GM12878 (cell line): Measurements from ENCODE around the gene TTC33. TPM values are rescaled to one million over a fixed set of nuclear protein-coding genes. Genes with fewer than 3 reads are reported as not detected.

Source experiments
- ATAC-seq: fragments of 200-7000 bp; cut with Tn5 transposase; 3 replicates; pipeline ENCODE4 v1.9.1; 2020; ENCODE audit warnings: mild to moderate bottlenecking, moderate library complexity
- BruUV-seq: library from RNA; stranded (reverse); fragments of 400-500 nt; replicated peaks from 2 replicates; lab custom pipeline; 2021; lab: Mats Ljungman, UMichigan
- CTCF ChIA-PET: fragments of 300-600 bp; sonication (Branson Sonifier 250); formaldehyde crosslinking; extraction: SDS; loops from one replicate; lab custom pipeline; 2021; ENCODE audit warnings: inconsistent platforms; lab: Yijun Ruan, JAX
- POLR2A ChIA-PET: fragments of 350-600 bp; formaldehyde crosslinking; extraction: SDS; loops from one replicate; lab custom pipeline; 2021; ENCODE audit warnings: inconsistent platforms; lab: Charles Lee
- RAD21 ChIA-PET: fragments of 300-600 bp; sonication (Branson Sonifier 250); formaldehyde crosslinking; loops from one replicate; lab custom pipeline; 2023; ENCODE audit warnings: antibody characterized with exemption; ENCODE audit not compliant: unreplicated experiment; lab: Charles Lee
- SMC1A ChIA-PET: fragments of 300-600 bp; sonication (Branson Sonifier 250); formaldehyde crosslinking; loops from one replicate; lab custom pipeline; 2023; ENCODE audit not compliant: unreplicated experiment, uncharacterized antibody; lab: Charles Lee
- DNase-seq: peaks from one replicate; pipeline ENCODE4 v3.0.0-alpha.2; 2011; ENCODE audit warnings: low read depth, low spot score
- FAIRE-seq: peaks from 3 replicates; lab custom pipeline; 2011; peaks lifted over from hg19 to GRCh38; lab: Jason Lieb, UNC
- H2AFZ ChIP-seq: 2 replicates; pipeline ENCODE4 v1.6.0; 2011; ENCODE audit warnings: low read depth, low read length, control low read depth; ENCODE audit not compliant: control insufficient read depth
- H3K27ac ChIP-seq: 2 replicates; pipeline ENCODE4 v1.5.1; 2011; ENCODE audit warnings: control low read depth; ENCODE audit not compliant: control insufficient read depth, insufficient read depth
- H3K27me3 ChIP-seq, 2 experiments: replicated peaks in 1 of 2; 2 replicates each; pipeline versions ENCODE4 v1.6.0 to v1.6.1; 2011; ENCODE audit warnings: low read length in 1 of 2; ENCODE audit not compliant: control insufficient read depth in 2 of 2, insufficient read depth in 2 of 2
- H3K36me3 ChIP-seq, 2 experiments: 2 replicates each; pipeline ENCODE4 v1.5.1; 2011; ENCODE audit warnings: low read length in 1 of 2; ENCODE audit not compliant: control insufficient read depth in 2 of 2, insufficient read depth in 2 of 2
- H3K4me1 ChIP-seq: 2 replicates; pipeline ENCODE4 v1.6.1; 2011; ENCODE audit warnings: mild to moderate bottlenecking, low read length, moderate library complexity, mixed read lengths; ENCODE audit not compliant: control insufficient read depth, insufficient read depth
- H3K4me2 ChIP-seq: 2 replicates; pipeline ENCODE4 v1.6.0; 2011; ENCODE audit warnings: control low read depth; ENCODE audit not compliant: control insufficient read depth, insufficient read depth
- H3K4me3 ChIP-seq: fragments of 200-600 bp; sonication (generic); 2 replicates; pipeline ENCODE4 v1.5.1; 2016
- H3K79me2 ChIP-seq: 2 replicates; pipeline ENCODE4 v1.6.0; 2011; ENCODE audit warnings: low read length; ENCODE audit not compliant: control insufficient read depth, insufficient read depth
- H3K9ac ChIP-seq: 2 replicates; pipeline ENCODE4 v1.8.0; 2011; ENCODE audit warnings: low read length, control low read depth, mixed read lengths; ENCODE audit not compliant: control insufficient read depth, insufficient read depth
- H3K9me3 ChIP-seq: replicated peaks from 3 replicates; pipeline ENCODE4 v1.5.1; 2011; ENCODE audit warnings: mild to moderate bottlenecking, low read length; ENCODE audit not compliant: control insufficient read depth, insufficient read depth
- H4K20me1 ChIP-seq: 2 replicates; pipeline ENCODE4 v1.6.0; 2011; ENCODE audit not compliant: control insufficient read depth, insufficient read depth
- BCL11A ChIP-seq: IDR thresholded peaks from 2 replicates; pipeline ENCODE4 v1.6.1; 2011; ENCODE audit warnings: low read depth, low read length
- BRCA1 ChIP-seq: IDR thresholded peaks from 2 replicates; pipeline ENCODE4 v1.6.1; 2011; ENCODE audit warnings: low read depth, low read length, improper control_type of control experiment
- CBX3 ChIP-seq: fragments of 200-600 bp; sonication (generic); IDR thresholded peaks from 2 replicates; pipeline ENCODE4 v1.6.1; 2016; ENCODE audit warnings: low read depth, borderline replicate concordance
- CBX5 ChIP-seq: sonication (generic); IDR thresholded peaks from 2 replicates; pipeline ENCODE4 v1.6.1; 2016; ENCODE audit warnings: low read depth, moderate library complexity, mild to moderate bottlenecking, inconsistent platforms
- DPF2 ChIP-seq: fragments of 450-650 bp; IDR thresholded peaks from 2 replicates; pipeline ENCODE4 v1.6.1; 2017; ENCODE audit warnings: mild to moderate bottlenecking
- EGR1 ChIP-seq, 2 experiments: IDR thresholded peaks; 1 replicate in 1 of 2; 2 replicates in 1 of 2; pipeline ENCODE4 v1.6.1; 2011 to 2012; ENCODE audit warnings: low read depth in 2 of 2, low read length in 2 of 2, borderline replicate concordance in 1 of 2, mild to moderate bottlenecking in 1 of 2, moderate library complexity in 1 of 2
- FOS ChIP-seq: IDR thresholded peaks from 3 replicates; pipeline ENCODE4 v1.6.1; 2011; ENCODE audit warnings: borderline replicate concordance; ENCODE audit not compliant: insufficient read length; ENCODE audit errors: extremely low read depth
- FOXM1 ChIP-seq: IDR thresholded peaks from 2 replicates; pipeline ENCODE4 v1.6.1; 2012; ENCODE audit warnings: low read depth, mild to moderate bottlenecking, inconsistent platforms, low read length, moderate library complexity
- HDAC2 ChIP-seq: fragments of 200-600 bp; sonication (generic); IDR thresholded peaks from 2 replicates; pipeline ENCODE4 v1.6.1; 2017
- RFX5 ChIP-seq: IDR thresholded peaks from 2 replicates; pipeline ENCODE4 v1.6.1; 2011; ENCODE audit warnings: low read depth, low read length, improper control_type of control experiment
- SMAD1 ChIP-seq: fragments of 450-650 bp; IDR thresholded peaks from 2 replicates; pipeline ENCODE4 v1.6.1; 2018; ENCODE audit warnings: mild to moderate bottlenecking, low read depth; ENCODE audit not compliant: partially characterized antibody
- SREBF2 ChIP-seq: IDR thresholded peaks from 2 replicates; pipeline ENCODE4 v1.6.1; 2012; ENCODE audit warnings: mild to moderate bottlenecking, low read length
- WGBS: methylation state at CpG from one replicate; pipeline ENCODE4 v1.1.6; 2016; ENCODE audit warnings: low lambda C conversion rate; ENCODE audit not compliant: insufficient replicate concordance, insufficient coverage; ENCODE audit errors: missing lambda C conversion rate; 5-methylcytosine and 5-hydroxymethylcytosine counted together
- in situ Hi-C: fragments of 300-500 bp; cut with MboI; formaldehyde crosslinking; loops from 9 replicates; pipeline ENCODE4 v1.14.3; 2018; ENCODE audit warnings: mixed read lengths
- intact Hi-C: fragments of 100-400 bp; cut with micrococcal nuclease; formaldehyde crosslinking; loops from one replicate; pipeline ENCODE4 v1.14.2; 2022; ENCODE audit not compliant: unreplicated experiment
- polyA plus RNA-seq, 11 experiments: library from polyadenylated mRNA; depleted of rRNA in 4 of 11; unstranded in 6 of 11; stranded (reverse) in 5 of 11; fragments of >200 nt; fragmentation: Nextera tagmentation in 4 of 11; fragmentation: Illumina TruSeq in 1 of 11; extraction: Ambion mirVana in 4 of 11; extraction: Trizol in 1 of 11; gene quantifications; 1 replicate in 1 of 11; 2 replicates in 10 of 11; pipeline versions ENCODE4 v1.2.1 to v1.2.3, GENCODE V29; 2011 to 2016; ENCODE audit warnings: inconsistent platforms in 2 of 11, missing spikeins in 2 of 11, low read depth in 1 of 11
- total RNA-seq, 4 experiments: library from RNA; depleted of rRNA in 3 of 4; stranded (reverse); fragments of >200 nt in 3 of 4; fragmentation: Illumina TruSeq in 1 of 4; extraction: Trizol in 1 of 4; gene quantifications; 2 replicates each; pipeline versions ENCODE4 v1.2.1 to v1.2.3, GENCODE V29; 2013 to 2021
- TF ChIP-seq, protein P1 (sequence below): fragments of 450-650 bp; IDR thresholded peaks from 2 replicates; pipeline ENCODE4 v1.6.1; 2017; ENCODE audit warnings: mild to moderate bottlenecking, low read depth, inconsistent platforms; ENCODE audit not compliant: poor library complexity, severe bottlenecking
- TF ChIP-seq, protein P2 (sequence below): IDR thresholded peaks from 2 replicates; pipeline ENCODE4 v1.6.1; 2012; ENCODE audit warnings: low read depth, low read length, improper control_type of control experiment
- TF ChIP-seq, protein P3 (sequence below): fragments of 450-650 bp; IDR thresholded peaks from 2 replicates; pipeline ENCODE4 v1.6.1; 2016; ENCODE audit warnings: mild to moderate bottlenecking

TTC33 gene
- total and polyA plus RNA-seq, 10 of the 15 experiments (the other 5 are each of a cell fraction or from before 2014, with no cell fraction given) = 7.9 to 22.3 (median 14.6) TPM

DNA sequence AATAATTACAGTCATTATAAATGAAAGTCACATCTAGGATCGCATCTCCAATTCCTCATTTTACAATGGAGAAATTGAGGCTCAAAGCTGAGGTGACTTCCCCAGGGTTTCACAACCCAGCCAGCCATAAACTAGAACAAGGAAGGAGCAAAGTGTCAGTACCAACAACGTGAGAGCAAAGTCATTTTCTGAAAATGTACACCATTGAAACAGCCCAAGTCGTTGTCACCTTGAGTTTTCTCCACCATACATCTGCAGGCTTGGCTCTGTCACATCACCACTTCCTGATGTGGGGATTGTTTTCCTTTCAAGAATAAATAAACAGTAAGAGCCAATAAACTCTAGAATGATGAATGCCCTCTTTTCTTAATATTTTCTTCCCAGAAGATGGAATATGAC, 260.5 kb downstream of the TTC33 start:
- no TSS peak for BruUV-seq
- ChIA-PET CTCF (no interaction called here), POLR2A (no interaction called here), RAD21 (no interaction called here), SMC1A (interaction anchor here (0.7 kb wide), 1 partner anchor 189 kb away, joined by 3 read pairs; no protein-coding TSS in a partner anchor)
- Histone ChIP-seq H3K27ac (no peak overlapping the region), H3K27me3 (no peaks in the 10 kb centered on the region), H4K20me1 (no peaks in the 10 kb centered on the region), H3K9ac (no peak overlapping the region), H3K4me3 (no peak overlapping the region), H3K4me1 (peaks cover 7% of the 10 kb centered on the region; the same call in 1 of the 2 replicates), H3K4me2 (no peak overlapping the region), H2AFZ (no peak overlapping the region), H3K79me2 (no peaks in the 10 kb centered on the region), H3K36me3 (no peaks in the 10 kb centered on the region), H3K9me3 (no peaks in the 10 kb centered on the region; the same call in 2 of the 3 replicates)
- WGBS = 0% methylated on average over 3 of the region's 3 CpGs
- no peak for ATAC-seq
- no peak for TF ChIP-seq DPF2
- no peak for TF ChIP-seq CBX5
- TF ChIP-seq EGR1 (IDR thresholded peaks at IDR 0.05; ENCODE audit: borderline replicate concordance in 1 of 2, low read depth in 2 of 2, low read length in 2 of 2) = no peak
- FAIRE-seq = no peak
- intact Hi-C loops (no loop called here), in situ Hi-C loops (no loop called here)
- DNase-seq = no peak

DNA sequence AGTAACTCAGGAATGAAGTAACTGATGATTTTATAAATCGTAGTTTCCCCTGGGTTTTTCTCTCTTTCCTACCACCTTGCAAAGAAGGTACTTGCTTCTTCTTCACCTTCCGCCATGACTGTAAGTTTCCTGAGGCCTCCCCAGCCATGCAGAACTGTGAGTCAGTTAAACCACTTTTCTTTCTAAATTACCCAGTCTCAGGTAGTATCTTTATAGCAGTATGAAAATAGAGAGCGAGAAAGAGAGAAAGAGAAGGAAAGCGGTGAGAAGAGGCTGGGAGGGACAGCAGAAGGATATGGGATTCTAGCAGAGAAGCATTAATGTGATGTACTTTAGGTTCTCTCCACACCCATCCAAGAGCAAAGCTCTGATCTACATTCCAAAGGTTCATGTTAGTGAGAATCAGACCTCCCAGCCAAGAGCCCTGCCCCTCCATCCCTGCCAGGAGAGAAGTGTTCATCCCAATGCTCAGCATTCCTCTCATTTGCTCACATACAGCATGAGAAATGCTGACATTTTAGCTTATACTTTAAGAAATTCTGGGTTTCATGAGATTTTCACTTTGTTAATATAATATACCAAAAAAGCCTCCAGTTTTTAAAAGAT, 261.0 kb downstream of the TTC33 start:
- no peaks in the 10 kb centered on the region for H3K79me2 ChIP-seq
- peaks cover 10% of the 10 kb centered on the region; the same call in 1 of the 2 replicates for H3K4me1 ChIP-seq
- no peak overlapping the region for H3K27ac ChIP-seq
- ATAC-seq = no peak
- no peaks in the 10 kb centered on the region for H3K36me3 ChIP-seq
- BruUV-seq = no TSS peak
- CTCF ChIA-PET = no interaction called here
- RAD21 ChIA-PET = no interaction called here
- H3K27me3 ChIP-seq = no peaks in the 10 kb centered on the region
- 59% methylated on average over 3 of the region's 4 CpGs for WGBS
- H2AFZ ChIP-seq = no peak overlapping the region
- SMC1A ChIA-PET = interaction anchor here (0.7 kb wide), 1 partner anchor 189 kb away, joined by 3 read pairs; no protein-coding TSS in a partner anchor
- intact Hi-C loops = no loop called here
- no peak overlapping the region for H3K9ac ChIP-seq
- H3K4me2 ChIP-seq = no peak overlapping the region
- FAIRE-seq = no peak
- H4K20me1 ChIP-seq = no peaks in the 10 kb centered on the region
- no peak overlapping the region for H3K4me3 ChIP-seq
- in situ Hi-C loops = no loop called here
- H3K9me3 ChIP-seq = no peaks in the 10 kb centered on the region; the same call in 2 of the 3 replicates
- no peak for DNase-seq
- POLR2A ChIA-PET = no interaction called here
- TF ChIP-seq BRCA1 (no peak), RFX5 (no peak), FOXM1 (no peak), HDAC2 (no peak), CBX3 (no peak), FOS (no peak), BCL11A (no peak), SMAD1 (no peak), SREBF2 (no peak)
- TF ChIP-seq, protein P1, sequence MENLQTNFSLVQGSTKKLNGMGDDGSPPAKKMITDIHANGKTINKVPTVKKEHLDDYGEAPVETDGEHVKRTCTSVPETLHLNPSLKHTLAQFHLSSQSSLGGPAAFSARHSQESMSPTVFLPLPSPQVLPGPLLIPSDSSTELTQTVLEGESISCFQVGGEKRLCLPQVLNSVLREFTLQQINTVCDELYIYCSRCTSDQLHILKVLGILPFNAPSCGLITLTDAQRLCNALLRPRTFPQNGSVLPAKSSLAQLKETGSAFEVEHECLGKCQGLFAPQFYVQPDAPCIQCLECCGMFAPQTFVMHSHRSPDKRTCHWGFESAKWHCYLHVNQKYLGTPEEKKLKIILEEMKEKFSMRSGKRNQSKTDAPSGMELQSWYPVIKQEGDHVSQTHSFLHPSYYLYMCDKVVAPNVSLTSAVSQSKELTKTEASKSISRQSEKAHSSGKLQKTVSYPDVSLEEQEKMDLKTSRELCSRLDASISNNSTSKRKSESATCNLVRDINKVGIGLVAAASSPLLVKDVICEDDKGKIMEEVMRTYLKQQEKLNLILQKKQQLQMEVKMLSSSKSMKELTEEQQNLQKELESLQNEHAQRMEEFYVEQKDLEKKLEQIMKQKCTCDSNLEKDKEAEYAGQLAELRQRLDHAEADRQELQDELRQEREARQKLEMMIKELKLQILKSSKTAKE = no peak
- TF ChIP-seq, protein P2, sequence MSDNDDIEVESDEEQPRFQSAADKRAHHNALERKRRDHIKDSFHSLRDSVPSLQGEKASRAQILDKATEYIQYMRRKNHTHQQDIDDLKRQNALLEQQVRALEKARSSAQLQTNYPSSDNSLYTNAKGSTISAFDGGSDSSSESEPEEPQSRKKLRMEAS = no peak
- TF ChIP-seq, protein P3, sequence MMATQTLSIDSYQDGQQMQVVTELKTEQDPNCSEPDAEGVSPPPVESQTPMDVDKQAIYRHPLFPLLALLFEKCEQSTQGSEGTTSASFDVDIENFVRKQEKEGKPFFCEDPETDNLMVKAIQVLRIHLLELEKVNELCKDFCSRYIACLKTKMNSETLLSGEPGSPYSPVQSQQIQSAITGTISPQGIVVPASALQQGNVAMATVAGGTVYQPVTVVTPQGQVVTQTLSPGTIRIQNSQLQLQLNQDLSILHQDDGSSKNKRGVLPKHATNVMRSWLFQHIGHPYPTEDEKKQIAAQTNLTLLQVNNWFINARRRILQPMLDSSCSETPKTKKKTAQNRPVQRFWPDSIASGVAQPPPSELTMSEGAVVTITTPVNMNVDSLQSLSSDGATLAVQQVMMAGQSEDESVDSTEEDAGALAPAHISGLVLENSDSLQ = no peak
